Neural progenitor cell (in vitro differentiated cells): ENCODE measurements around the gene TP53INP2. TPM values are rescaled to one million over a fixed set of nuclear protein-coding genes. Genes with fewer than 3 reads are reported as not detected.

Experiments
- DNase-seq: peaks from one replicate; pipeline ENCODE4 v3.0.0-alpha.2; 2016; ENCODE audit warnings: low spot score
- H2AFZ ChIP-seq: fragments of 200-600 bp; sonication (generic); replicated peaks from 2 replicates; pipeline ENCODE4 v1.6.1; 2016; ENCODE audit warnings: antibody characterized with exemption
- H3F3A ChIP-seq: fragments of 200-600 bp; sonication (generic); 2 replicates; pipeline ENCODE4 v1.6.1; 2016; ENCODE audit warnings: antibody characterized with exemption, low read depth
- H3K27ac ChIP-seq: fragments of 200-600 bp; sonication (generic); 2 replicates; pipeline ENCODE4 v1.5.1; 2016; ENCODE audit warnings: mild to moderate bottlenecking
- H3K27me3 ChIP-seq: fragments of 200-600 bp; sonication (generic); 2 replicates; pipeline ENCODE4 v1.6.1; 2016; ENCODE audit warnings: mild to moderate bottlenecking, moderate library complexity
- H3K36me3 ChIP-seq: fragments of 200-600 bp; sonication (generic); 2 replicates; pipeline ENCODE4 v1.5.1; 2016
- H3K4me1 ChIP-seq: fragments of 200-600 bp; sonication (generic); 2 replicates; pipeline ENCODE4 v1.6.1; 2016; ENCODE audit warnings: mixed run types
- H3K4me2 ChIP-seq: fragments of 200-600 bp; sonication (generic); 2 replicates; pipeline ENCODE4 v1.6.1; 2016
- H3K4me3 ChIP-seq: fragments of 200-600 bp; sonication (generic); 2 replicates; pipeline ENCODE4 v1.5.1; 2016
- H3K79me2 ChIP-seq: fragments of 200-600 bp; sonication (generic); 2 replicates; pipeline ENCODE4 v1.6.1; 2016; ENCODE audit warnings: low read depth
- H3K9ac ChIP-seq: fragments of 200-600 bp; sonication (generic); 2 replicates; pipeline ENCODE4 v1.6.1; 2016
- H3K9me3 ChIP-seq: fragments of 200-600 bp; sonication (generic); 2 replicates; pipeline ENCODE4 v1.5.1; 2016; ENCODE audit warnings: low read depth
- H4K20me1 ChIP-seq: fragments of 200-600 bp; sonication (generic); 2 replicates; pipeline ENCODE4 v1.6.1; 2016; ENCODE audit warnings: low read depth
- H3K27ac Mint-ChIP-seq: 3 replicates; pipeline ENCODE4 v1.8.0; 2021; ENCODE audit warnings: mixed read lengths
- H3K27me3 Mint-ChIP-seq: 2 replicates; pipeline ENCODE4 v1.8.0; 2022; ENCODE audit warnings: low read depth, mild to moderate bottlenecking, inconsistent platforms, moderate library complexity, mixed read lengths; ENCODE audit not compliant: insufficient read depth
- H3K36me3 Mint-ChIP-seq: 3 replicates; pipeline ENCODE4 v1.8.0; 2021; ENCODE audit warnings: mixed read lengths
- H3K4me1 Mint-ChIP-seq: 3 replicates; pipeline ENCODE4 v1.8.0; 2021; ENCODE audit warnings: mixed read lengths
- H3K4me3 Mint-ChIP-seq: 3 replicates; pipeline ENCODE4 v1.8.0; 2021; ENCODE audit warnings: mild to moderate bottlenecking, moderate library complexity, mixed read lengths
- H3K9me3 Mint-ChIP-seq: 3 replicates; pipeline ENCODE4 v1.8.0; 2020; ENCODE audit warnings: mixed read lengths
- EZH2 ChIP-seq: fragments of 200-600 bp; sonication (generic); IDR thresholded peaks from 2 replicates; pipeline ENCODE4 v1.6.1; 2017; ENCODE audit warnings: antibody characterized with exemption, mild to moderate bottlenecking, moderate library complexity
- EZH2phosphoT487 ChIP-seq: fragments of 200-600 bp; sonication (generic); IDR thresholded peaks from 2 replicates; pipeline ENCODE4 v1.6.1; 2017; ENCODE audit warnings: antibody characterized with exemption
- total RNA-seq: library from RNA; depleted of rRNA; stranded (reverse); fragments of >200 nt; gene quantifications from 2 replicates; pipeline ENCODE4 v1.2.3, GENCODE V29; 2015; ENCODE audit warnings: low replicate concordance
- TF ChIP-seq, protein P1 (sequence below): fragments of 200-600 bp; sonication (generic); IDR thresholded peaks from 2 replicates; pipeline ENCODE4 v1.5.1; 2017; ENCODE audit warnings: antibody characterized with exemption, mild to moderate bottlenecking

TP53INP2 gene
- total RNA-seq, 1 donor from 2014 or later, result 1.1 TPM

DNA sequence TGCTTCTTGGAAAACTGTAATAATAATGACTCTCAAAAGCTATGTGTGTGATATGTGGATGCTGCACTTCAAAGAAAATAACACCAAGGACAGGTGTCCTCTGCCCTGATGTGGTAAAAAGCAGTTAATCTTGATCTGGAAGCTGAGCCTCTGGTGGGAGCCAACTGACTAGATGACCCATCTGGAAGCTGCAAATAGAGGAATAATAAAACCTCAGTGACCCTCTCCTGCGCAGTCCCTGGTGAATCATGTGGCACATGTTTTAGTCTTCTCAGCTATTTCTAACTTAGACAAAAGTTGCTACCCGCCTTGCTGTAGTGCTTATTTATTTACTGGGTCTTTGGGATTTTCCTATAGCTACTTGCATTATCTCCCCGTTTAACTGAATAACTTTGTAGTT lies 47.3 kb downstream of the TP53INP2 start:
- Histone ChIP-seq H4K20me1 (no peaks in the 10 kb centered on the region), H3K4me2 (no peak overlapping the region), H3K4me3 (no peak overlapping the region), H3K9me3 (no peaks in the 10 kb centered on the region), H3K27me3 (no peaks in the 10 kb centered on the region), H3K36me3 (peaks cover under 1% of the 10 kb centered on the region), H3K27ac (no peak overlapping the region), H3K9ac (no peak overlapping the region), H2AFZ (no peak overlapping the region), H3F3A (no peaks in the 10 kb centered on the region), H3K4me1 (no peaks in the 10 kb centered on the region), H3K79me2 (no peaks in the 10 kb centered on the region)
- no peak for TF ChIP-seq EZH2
- TF ChIP-seq EZH2phosphoT487, result no peak
- TF ChIP-seq, protein P1, sequence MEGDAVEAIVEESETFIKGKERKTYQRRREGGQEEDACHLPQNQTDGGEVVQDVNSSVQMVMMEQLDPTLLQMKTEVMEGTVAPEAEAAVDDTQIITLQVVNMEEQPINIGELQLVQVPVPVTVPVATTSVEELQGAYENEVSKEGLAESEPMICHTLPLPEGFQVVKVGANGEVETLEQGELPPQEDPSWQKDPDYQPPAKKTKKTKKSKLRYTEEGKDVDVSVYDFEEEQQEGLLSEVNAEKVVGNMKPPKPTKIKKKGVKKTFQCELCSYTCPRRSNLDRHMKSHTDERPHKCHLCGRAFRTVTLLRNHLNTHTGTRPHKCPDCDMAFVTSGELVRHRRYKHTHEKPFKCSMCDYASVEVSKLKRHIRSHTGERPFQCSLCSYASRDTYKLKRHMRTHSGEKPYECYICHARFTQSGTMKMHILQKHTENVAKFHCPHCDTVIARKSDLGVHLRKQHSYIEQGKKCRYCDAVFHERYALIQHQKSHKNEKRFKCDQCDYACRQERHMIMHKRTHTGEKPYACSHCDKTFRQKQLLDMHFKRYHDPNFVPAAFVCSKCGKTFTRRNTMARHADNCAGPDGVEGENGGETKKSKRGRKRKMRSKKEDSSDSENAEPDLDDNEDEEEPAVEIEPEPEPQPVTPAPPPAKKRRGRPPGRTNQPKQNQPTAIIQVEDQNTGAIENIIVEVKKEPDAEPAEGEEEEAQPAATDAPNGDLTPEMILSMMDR, result no peak
- DNase-seq, result no peak
- H3K36me3 Mint-ChIP-seq, result peaks cover 27% of the 10 kb centered on the region
- H3K27ac Mint-ChIP-seq, result no peak overlapping the region
- H3K9me3 Mint-ChIP-seq, result no peaks in the 10 kb centered on the region
- no peak overlapping the region for H3K4me3 Mint-ChIP-seq
- H3K27me3 Mint-ChIP-seq, result no peaks in the 10 kb centered on the region
- no peaks in the 10 kb centered on the region for H3K4me1 Mint-ChIP-seq

DNA sequence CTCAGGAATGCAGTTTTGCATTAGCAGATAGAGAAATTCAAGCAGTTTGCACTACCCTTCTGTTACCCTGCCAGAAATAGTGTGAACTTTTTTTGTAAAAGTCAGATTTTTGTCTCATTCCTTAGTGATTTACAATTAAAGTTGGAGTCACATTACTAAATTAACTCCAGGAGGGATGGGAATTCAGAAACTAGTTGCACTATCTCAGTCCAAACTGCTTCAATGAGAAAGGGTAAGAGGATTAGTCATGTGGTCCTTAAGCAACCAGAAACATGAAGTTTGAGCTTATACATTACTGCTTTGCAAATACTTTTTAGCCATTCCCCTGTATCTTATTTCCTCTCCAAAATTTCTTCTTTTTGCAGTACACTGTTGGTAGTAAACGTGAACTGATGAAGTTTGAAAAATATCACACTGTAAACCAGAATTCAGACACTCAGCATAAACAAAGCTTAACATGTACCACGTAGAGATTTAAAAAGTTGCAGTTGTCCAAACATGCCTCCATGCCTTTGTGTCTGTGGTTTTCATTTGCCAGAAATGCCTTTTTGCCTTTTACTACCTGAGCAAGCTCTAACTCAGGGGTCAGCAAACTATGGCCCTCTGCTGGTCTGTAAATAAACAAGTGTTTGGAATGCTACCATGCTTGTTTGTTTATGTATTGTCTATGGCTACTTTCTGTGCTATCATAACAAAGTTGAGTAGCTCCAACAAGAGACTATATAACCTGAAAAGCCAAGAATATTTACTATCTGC lies 49.7 kb downstream of the TP53INP2 start:
- no peaks in the 10 kb centered on the region for H3K79me2 ChIP-seq
- no peak overlapping the region for H3K27ac ChIP-seq
- Mint-ChIP-seq H3K27ac (no peak overlapping the region), H3K4me1 (no peaks in the 10 kb centered on the region), H3K27me3 (no peaks in the 10 kb centered on the region), H3K9me3 (no peaks in the 10 kb centered on the region), H3K4me3 (no peak overlapping the region), H3K36me3 (peaks cover 35% of the 10 kb centered on the region)
- no peaks in the 10 kb centered on the region for H4K20me1 ChIP-seq
- no peaks in the 10 kb centered on the region for H3F3A ChIP-seq
- H2AFZ ChIP-seq, result no peak overlapping the region
- H3K27me3 ChIP-seq, result no peaks in the 10 kb centered on the region
- no peaks in the 10 kb centered on the region for H3K9me3 ChIP-seq
- no peak overlapping the region for H3K9ac ChIP-seq
- no peaks in the 10 kb centered on the region for H3K4me1 ChIP-seq
- H3K4me2 ChIP-seq, result no peak overlapping the region
- H3K4me3 ChIP-seq, result no peak overlapping the region
- no peak for TF ChIP-seq EZH2phosphoT487
- TF ChIP-seq, protein P1, result peak; percentile 13
- H3K36me3 ChIP-seq, result peaks cover 7% of the 10 kb centered on the region
- no peak for DNase-seq

DNA sequence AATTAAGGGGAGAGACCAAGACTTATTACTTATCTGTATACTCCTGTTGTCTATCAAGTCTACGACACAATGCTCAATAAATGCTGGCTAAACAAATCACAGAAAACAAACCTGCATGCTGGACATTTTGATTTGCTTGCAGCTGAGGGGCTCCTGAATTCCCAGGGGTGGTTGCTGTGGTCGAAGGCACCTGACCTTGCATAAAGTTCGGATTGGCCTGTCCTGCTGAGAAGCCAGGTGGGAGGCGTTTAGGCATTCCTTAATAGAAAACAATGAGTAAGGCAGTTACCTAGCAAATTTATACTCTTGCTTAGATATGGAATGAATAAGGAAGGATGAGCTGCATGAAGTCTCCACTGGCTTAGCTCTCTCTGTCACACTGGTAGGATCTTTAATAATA lies 50.5 kb downstream of the TP53INP2 start:
- Mint-ChIP-seq H3K27me3 (no peaks in the 10 kb centered on the region), H3K36me3 (peaks cover 32% of the 10 kb centered on the region), H3K9me3 (no peaks in the 10 kb centered on the region), H3K27ac (no peak overlapping the region), H3K4me3 (no peak overlapping the region), H3K4me1 (no peaks in the 10 kb centered on the region)
- Histone ChIP-seq H3K36me3 (peaks cover 7% of the 10 kb centered on the region), H3K27ac (no peak overlapping the region), H3K9ac (no peak overlapping the region), H4K20me1 (no peaks in the 10 kb centered on the region), H3K79me2 (no peaks in the 10 kb centered on the region), H3F3A (no peaks in the 10 kb centered on the region), H3K4me3 (no peak overlapping the region), H3K4me1 (no peaks in the 10 kb centered on the region), H3K4me2 (no peak overlapping the region), H3K9me3 (no peaks in the 10 kb centered on the region), H3K27me3 (no peaks in the 10 kb centered on the region), H2AFZ (no peak overlapping the region)
- TF ChIP-seq EZH2phosphoT487 (no peak), EZH2 (no peak)
- TF ChIP-seq, protein P1, result no peak
- DNase-seq, result no peak
